ENCODE results near the gene NPFF. TPM values are rescaled to one million over a fixed set of nuclear protein-coding genes. Genes with fewer than 3 reads are reported as not detected.
"Not testable (repeated sequence)": the region's sequence is repeated elsewhere in the genome, so short reads cannot be mapped to it uniquely, and the experiment has no call there.

Gene NPFF
- total RNA-seq, 2 donors from 2014 or later, result 1.9 TPM; not detected in 1

DNA sequence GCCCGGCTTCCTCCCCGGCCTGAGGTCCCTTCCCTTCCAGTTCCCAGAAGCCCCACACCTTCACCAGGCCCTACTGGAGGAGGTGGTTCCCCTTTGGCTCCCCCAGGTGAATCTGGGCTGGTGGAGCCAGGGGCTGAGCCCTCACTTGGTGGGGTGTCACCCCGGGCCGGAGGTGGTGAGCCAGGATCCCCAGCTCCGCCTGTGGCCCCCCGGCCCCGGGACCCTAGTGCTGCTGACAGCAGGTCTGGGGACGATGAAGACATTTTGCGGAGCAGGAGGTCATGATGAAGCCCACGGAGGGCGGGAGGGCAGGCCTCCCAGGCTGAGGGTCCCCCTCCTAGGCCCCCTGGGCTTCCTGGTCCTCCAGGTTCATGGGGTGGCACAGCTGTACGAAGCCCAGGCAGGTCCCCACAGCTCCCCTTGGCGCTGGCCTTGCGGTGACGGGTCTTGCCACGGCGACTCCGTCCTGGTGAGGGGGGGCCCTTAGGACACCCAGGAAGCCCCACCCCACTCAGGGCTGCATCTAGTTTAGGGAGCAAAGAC, 24.6 kb downstream of the NPFF start:
- ATAC-seq, result peak in 1 of 2 donors; percentile 22
- H3K27ac Mint-ChIP-seq, result no peak overlapping the region
- H3K4me3 Mint-ChIP-seq, result no peak overlapping the region
- peaks cover 9% of the 10 kb centered on the region for H3K36me3 Mint-ChIP-seq
- no peaks in the 10 kb centered on the region for H3K27me3 Mint-ChIP-seq
- no peaks in the 10 kb centered on the region for H3K9me3 Mint-ChIP-seq
- peaks cover 0 to 25% of the 10 kb centered on the region in 2 donors for H3K4me1 Mint-ChIP-seq (ENCODE audit: low read depth in 2 of 2)
- no peak for DNase-seq (ENCODE audit: low spot score)

DNA sequence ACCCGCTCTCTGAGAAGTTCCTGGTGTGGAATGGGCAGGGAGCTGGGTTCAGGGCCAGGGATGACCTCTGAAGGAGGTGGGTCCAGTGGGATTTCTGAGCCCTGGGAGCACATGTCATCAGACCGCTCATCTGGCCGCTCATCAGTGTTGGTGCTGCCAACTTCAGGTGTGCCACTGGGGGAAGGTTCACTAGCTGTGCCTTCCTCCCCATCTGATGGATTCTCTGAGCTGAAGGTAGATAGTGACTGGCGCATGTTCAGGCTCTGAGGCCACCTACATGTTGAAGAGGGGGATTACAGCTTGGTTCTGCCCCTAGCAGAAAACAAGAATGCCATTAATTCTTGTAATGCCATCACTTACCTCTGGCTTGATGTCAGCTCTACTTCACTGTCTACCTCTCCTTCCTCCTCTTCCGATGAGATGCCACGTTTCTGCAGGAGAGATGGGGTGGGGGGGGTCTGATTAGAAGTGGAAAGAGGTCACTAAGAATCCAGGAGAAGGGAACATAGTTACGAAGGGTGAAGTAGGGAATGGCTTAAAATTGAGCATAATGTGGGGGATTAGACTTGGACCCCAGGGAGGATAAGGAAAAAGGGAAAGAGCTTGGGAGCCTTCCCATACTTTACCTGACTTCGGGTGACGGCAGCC, 25.2 kb downstream of the NPFF start:
- Mint-ChIP-seq H3K27me3 (no peaks in the 10 kb centered on the region), H3K27ac (peak overlapping the region in 1 of 2 donors; percentile 63), H3K4me3 (no peak overlapping the region), H3K4me1 (ENCODE audit: low read depth in 2 of 2) (peaks cover 0 to 23% of the 10 kb centered on the region in 2 donors), H3K9me3 (no peaks in the 10 kb centered on the region), H3K36me3 (peaks cover 10% of the 10 kb centered on the region)
- no peak for DNase-seq (ENCODE audit: low spot score)
- ATAC-seq, result no peak

DNA sequence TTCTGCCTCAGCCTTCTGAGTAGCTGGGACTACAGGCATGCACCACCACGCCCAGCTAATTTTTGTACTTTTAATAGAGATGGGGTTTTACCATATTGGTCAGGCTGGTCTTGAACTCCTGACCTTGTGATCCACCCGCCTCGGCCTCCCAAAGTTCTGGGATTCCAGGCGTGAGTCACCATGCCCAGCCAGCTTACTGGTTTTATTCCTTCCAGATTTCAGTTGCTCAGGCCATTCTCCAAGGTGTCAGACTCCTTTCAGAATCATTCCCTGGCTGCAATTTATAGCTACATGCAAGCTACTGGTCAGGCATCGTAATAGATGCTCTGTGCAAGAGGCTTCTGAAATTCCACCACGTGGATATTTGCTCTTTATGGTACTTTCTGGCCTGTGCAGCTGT, 25.8 kb downstream of the NPFF start:
- H3K4me3 Mint-ChIP-seq; H3K27me3 Mint-ChIP-seq; DNase-seq (ENCODE audit: low spot score); H3K9me3 Mint-ChIP-seq; ATAC-seq: not testable (repeated sequence)
- peak overlapping the region in 1 of 2 donors; percentile 63 for H3K27ac Mint-ChIP-seq
- H3K36me3 Mint-ChIP-seq, result peaks cover 16% of the 10 kb centered on the region
- peaks cover 6 to 25% of the 10 kb centered on the region in 2 donors for H3K4me1 Mint-ChIP-seq (ENCODE audit: low read depth in 2 of 2)

DNA sequence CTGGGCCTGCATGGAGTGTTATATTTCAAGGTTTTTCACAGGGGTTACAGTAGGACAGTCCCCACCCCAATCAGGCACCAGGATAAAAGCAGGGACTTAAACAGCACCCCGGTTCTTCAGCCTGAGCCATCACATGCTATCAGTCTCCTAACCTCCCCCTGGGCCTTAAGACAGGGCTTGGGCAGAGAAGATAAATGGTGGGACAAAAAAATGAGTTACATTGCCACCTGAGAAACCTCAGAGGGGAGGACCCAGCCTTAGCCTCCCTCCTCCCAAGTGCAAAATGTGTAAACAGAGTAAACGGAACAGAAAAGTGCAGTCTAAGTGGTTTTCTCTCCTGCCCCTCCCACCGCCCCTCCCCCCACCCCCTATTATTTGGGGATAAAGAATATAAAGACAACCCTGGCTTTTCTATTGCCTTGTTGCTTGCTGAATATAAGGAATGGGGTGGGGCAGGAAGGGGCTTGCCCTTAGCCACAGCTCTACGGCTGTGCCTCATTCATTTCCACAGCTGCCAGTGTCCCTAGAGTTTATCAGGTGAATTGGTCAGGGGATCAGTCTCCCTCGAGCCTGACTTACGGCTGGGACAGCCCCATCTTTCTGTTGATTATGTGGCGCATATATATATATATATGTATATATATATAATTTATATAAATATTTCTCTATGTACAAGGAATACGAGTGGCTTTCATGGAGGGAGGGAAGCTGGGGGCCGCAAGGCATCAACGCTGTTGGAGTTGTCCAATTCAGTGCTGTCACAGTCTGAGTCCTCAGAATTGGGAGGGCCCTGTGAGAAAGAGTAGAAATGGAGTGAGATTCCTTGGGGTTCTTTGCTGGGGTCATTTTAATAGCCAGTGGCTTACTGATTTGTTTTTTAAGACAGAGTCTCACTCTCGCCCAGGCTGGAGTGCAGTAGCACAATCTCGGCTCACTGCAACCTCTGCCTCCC, 26.5 kb downstream of the NPFF start:
- Mint-ChIP-seq H3K4me1 (ENCODE audit: low read depth in 2 of 2) (peaks cover 7 to 24% of the 10 kb centered on the region in 2 donors), H3K27ac (no peak overlapping the region), H3K27me3 (no peaks in the 10 kb centered on the region), H3K4me3 (no peak overlapping the region), H3K9me3 (no peaks in the 10 kb centered on the region), H3K36me3 (peaks cover 20% of the 10 kb centered on the region)
- ATAC-seq, result no peak
- DNase-seq (ENCODE audit: low spot score), result no peak

DNA sequence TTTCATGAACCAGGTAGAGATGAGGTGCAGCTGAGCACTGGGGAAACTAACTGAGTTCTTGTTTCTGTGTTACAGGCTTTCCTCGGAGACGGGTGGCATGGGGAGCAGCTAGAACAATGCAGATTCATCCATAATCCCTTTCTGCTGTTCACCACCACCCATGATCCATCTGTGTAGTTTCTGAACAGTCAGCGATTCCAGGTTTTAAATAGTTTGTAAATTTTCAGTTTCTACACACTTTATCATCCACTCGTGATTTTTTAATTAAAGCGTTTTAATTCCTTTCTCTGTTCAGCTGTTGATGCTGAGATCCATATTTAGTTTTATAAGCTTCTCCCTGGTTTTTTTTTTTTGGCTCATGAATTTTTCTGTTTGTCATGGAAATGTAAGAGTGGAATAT, 28.0 kb downstream of the NPFF start:
- Mint-ChIP-seq H3K9me3 (no peaks in the 10 kb centered on the region), H3K36me3 (peaks cover 30% of the 10 kb centered on the region), H3K27ac (peak overlapping the region in 1 of 2 donors; percentile 35), H3K4me3 (no peak overlapping the region), H3K4me1 (ENCODE audit: low read depth in 2 of 2) (peaks cover 16 to 31% of the 10 kb centered on the region in 2 donors), H3K27me3 (no peaks in the 10 kb centered on the region)
- ATAC-seq (no peak), DNase-seq (ENCODE audit: low spot score) (no peak)

DNA sequence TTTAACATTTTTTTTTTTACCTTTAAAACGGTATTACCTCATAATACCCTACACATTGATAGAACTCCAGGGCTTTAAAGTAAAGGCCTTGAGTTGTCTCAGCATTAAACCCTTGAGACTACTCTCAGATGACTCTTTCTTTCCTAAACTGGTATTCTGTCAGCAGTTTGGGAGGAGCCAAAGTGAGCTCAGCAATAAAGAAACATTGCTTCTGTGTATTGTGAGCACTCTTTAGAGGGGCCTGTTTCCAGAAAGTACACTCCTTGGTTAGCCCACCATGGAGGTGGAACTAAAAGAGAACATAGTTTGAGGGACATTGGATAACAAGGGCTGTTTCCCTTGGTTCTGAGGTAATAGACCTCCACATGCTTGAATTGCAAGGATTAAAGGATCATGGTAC, 28.4 kb downstream of the NPFF start:
- Mint-ChIP-seq H3K4me1 (ENCODE audit: low read depth in 2 of 2) (peaks cover 21 to 30% of the 10 kb centered on the region in 2 donors), H3K4me3 (no peak overlapping the region), H3K36me3 (peaks cover 35% of the 10 kb centered on the region), H3K27me3 (no peaks in the 10 kb centered on the region), H3K9me3 (no peaks in the 10 kb centered on the region), H3K27ac (peak overlapping the region in 1 of 2 donors; percentile 35)
- no peak for DNase-seq (ENCODE audit: low spot score)
- ATAC-seq, result no peak

DNA sequence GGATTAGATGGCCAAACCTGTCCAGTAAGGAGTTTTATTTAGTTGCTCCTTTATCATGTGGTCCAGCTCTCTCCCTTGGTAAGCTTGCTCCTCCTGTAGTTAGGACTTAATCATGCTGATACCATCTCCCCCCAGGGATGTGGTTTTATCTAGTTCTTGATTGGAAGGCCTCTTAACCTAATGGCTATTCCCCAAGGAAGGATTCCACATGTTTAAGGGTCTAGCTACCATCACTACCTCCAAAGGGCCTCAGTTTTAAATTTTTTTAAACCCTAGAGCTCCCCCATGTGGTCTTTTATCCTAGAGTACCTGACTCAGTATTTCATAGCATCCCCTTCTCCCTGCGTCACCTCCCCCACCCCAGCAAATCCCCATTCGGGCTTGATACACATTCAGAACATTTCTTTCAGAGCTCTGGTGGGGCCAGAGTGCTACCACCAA, 30.5 kb downstream of the NPFF start:
- Mint-ChIP-seq H3K9me3 (no peaks in the 10 kb centered on the region), H3K27me3 (no peaks in the 10 kb centered on the region), H3K36me3 (peaks cover 48% of the 10 kb centered on the region), H3K4me1 (ENCODE audit: low read depth in 2 of 2) (peaks cover 26 to 32% of the 10 kb centered on the region in 2 donors), H3K4me3 (no peak overlapping the region), H3K27ac (peak overlapping the region in 1 of 2 donors; percentile 38)
- DNase-seq (ENCODE audit: low spot score), result no peak
- no peak for ATAC-seq

DNA sequence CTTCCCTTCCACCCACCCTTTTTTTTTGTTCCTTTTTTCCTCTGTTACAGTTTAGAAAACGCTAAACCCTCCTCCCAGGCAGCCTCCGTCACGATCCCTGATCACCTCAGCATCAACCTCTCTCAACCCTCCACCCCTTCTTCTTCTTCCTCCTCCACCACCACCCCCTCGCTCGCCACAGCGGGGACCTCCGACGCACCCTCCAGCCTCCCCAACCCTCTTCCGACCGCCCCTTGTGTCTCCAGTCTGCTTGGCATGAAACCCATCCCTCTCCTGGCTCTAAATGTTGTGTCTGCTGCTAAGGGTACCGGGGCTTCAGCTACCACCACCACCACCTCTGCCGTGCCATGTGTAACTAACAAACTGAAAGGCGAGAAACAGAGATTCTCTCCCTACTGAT, 32.5 kb downstream of the NPFF start:
- Mint-ChIP-seq H3K36me3 (peaks cover 56% of the 10 kb centered on the region), H3K4me1 (ENCODE audit: low read depth in 2 of 2) (peaks cover 27 to 43% of the 10 kb centered on the region in 2 donors), H3K27ac (peak overlapping the region; percentile 48 to 80), H3K27me3 (no peaks in the 10 kb centered on the region), H3K9me3 (no peaks in the 10 kb centered on the region), H3K4me3 (peak overlapping the region; percentile 17)
- ATAC-seq, result no peak
- DNase-seq (ENCODE audit: low spot score), result no peak

DNA sequence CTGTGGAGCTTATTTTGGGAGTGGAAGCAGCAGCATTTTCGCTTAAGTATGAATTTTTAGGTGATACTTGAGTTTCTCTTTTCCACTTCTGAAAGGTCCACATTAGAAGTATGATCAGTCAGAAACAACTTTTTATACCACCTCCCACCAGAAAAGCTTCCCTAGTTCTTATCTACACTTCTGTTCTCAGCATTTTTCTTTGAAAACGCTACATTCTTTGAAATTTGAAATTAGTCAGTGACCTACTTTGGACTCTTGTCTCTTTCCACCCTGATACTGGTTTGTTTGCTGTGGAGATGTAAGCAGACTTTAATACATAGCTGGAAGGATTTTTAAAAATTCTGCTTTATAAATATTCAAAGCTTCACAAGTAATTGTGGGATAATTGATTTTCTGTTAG, 33.2 kb downstream of the NPFF start:
- DNase-seq (ENCODE audit: low spot score) (no peak), ATAC-seq (no peak)
- peaks cover 49% of the 10 kb centered on the region for H3K36me3 Mint-ChIP-seq
- no peaks in the 10 kb centered on the region for H3K9me3 Mint-ChIP-seq
- peaks cover 27 to 43% of the 10 kb centered on the region in 2 donors for H3K4me1 Mint-ChIP-seq (ENCODE audit: low read depth in 2 of 2)
- H3K4me3 Mint-ChIP-seq, result no peak overlapping the region
- no peaks in the 10 kb centered on the region for H3K27me3 Mint-ChIP-seq
- peak overlapping the region; percentile 48 to 80 for H3K27ac Mint-ChIP-seq

- no peaks in the 10 kb centered on the region for H3K27me3 Mint-ChIP-seq
- H3K4me1 Mint-ChIP-seq (ENCODE audit: low read depth in 2 of 2), result peaks cover 31 to 56% of the 10 kb centered on the region in 2 donors
- ATAC-seq (no peak), DNase-seq (ENCODE audit: low spot score) (no peak)
- peak overlapping the region; percentile 18 to 60 for H3K27ac Mint-ChIP-seq
- no peaks in the 10 kb centered on the region for H3K9me3 Mint-ChIP-seq
- no peak overlapping the region for H3K4me3 Mint-ChIP-seq
- peaks cover 65% of the 10 kb centered on the region for H3K36me3 Mint-ChIP-seq
Observed at GRCh38 chr12:53472056-53472582, 35.2 kb downstream of the NPFF start.

DNA sequence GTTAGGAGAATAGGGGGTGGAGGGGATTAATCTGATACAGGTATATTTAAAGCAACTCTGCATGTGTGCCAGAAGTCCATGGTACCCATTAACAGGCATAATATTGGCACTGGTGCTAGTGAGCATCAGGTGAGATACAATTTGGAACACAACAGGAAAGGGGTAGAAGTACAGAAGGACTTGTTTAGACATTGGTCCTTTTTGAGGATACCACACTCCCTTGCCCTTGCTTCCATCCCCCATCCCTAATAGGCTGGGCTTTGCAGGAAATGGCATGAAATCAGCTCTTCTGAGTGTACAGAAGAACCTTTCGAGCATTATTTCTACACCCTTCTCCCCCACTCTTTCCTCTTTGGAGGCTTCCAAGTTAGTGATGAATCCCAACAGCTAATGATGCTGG, 39.0 kb downstream of the NPFF start:
- Mint-ChIP-seq H3K27ac (peak overlapping the region in 1 of 2 donors; percentile 24), H3K4me1 (ENCODE audit: low read depth in 2 of 2) (peaks cover 32 to 51% of the 10 kb centered on the region in 2 donors), H3K9me3 (no peaks in the 10 kb centered on the region), H3K4me3 (no peak overlapping the region), H3K36me3 (peaks cover 61% of the 10 kb centered on the region), H3K27me3 (no peaks in the 10 kb centered on the region)
- ATAC-seq, result no peak
- DNase-seq (ENCODE audit: low spot score), result no peak

- peaks cover 35 to 51% of the 10 kb centered on the region in 2 donors for H3K4me1 Mint-ChIP-seq (ENCODE audit: low read depth in 2 of 2)
- H3K27me3 Mint-ChIP-seq, result no peaks in the 10 kb centered on the region
- no peak overlapping the region for H3K4me3 Mint-ChIP-seq
- no peaks in the 10 kb centered on the region for H3K9me3 Mint-ChIP-seq
- ATAC-seq, result no peak
- no peak for DNase-seq (ENCODE audit: low spot score)
- no peak overlapping the region for H3K27ac Mint-ChIP-seq
- peaks cover 65% of the 10 kb centered on the region for H3K36me3 Mint-ChIP-seq
Observed at GRCh38 chr12:53467880-53468279, 39.4 kb downstream of the NPFF start.

DNA sequence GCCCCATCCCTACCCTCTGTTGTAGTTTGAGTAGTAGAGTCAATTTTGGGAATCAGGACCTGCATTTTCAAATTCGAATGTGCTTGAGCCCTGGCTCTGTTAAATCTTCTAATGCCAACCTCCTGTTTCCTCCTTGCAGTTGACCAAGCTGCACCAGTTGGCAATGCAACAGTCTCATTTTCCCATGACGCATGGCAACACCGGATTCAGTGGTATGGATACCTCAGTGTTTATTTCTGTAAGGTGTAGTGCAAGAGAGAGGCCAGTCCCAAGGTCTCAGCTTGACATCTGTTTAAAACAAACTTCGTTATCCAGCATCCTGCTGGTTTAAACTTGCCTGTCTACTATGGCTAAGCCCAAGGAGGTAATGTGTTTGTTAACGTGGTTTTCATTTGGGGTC, 40.2 kb downstream of the NPFF start:
- Mint-ChIP-seq H3K27ac (peak overlapping the region in 1 of 2 donors; percentile 28), H3K36me3 (peaks cover 66% of the 10 kb centered on the region), H3K9me3 (no peaks in the 10 kb centered on the region), H3K27me3 (no peaks in the 10 kb centered on the region), H3K4me1 (ENCODE audit: low read depth in 2 of 2) (peaks cover 31 to 50% of the 10 kb centered on the region in 2 donors), H3K4me3 (no peak overlapping the region)
- no peak for ATAC-seq
- no peak for DNase-seq (ENCODE audit: low spot score)

Measured in natural killer cell treated with Interleukin-12 subunit alpha and Interleukin-12 subunit beta and Interleukin-15 and Interleukin-18, amount 100 ng/mL, for 72 hours (primary cell).